Left ventricle myocardium superior (tissue), 1 donor: ENCODE measurements around the gene ZNF853. TPM values are rescaled to one million over a fixed set of nuclear protein-coding genes. Genes with fewer than 3 reads are reported as not detected.
A peak's percentile ranks its signal among the peaks of the same experiment; 100 is the strongest.
"Not testable (repeated sequence)": the region's sequence is repeated elsewhere in the genome, so short reads cannot be mapped to it uniquely, and the experiment has no call there.

Source experiments
- ATAC-seq: fragments of 200-7000 bp; cut with Tn5 transposase; one replicate; pipeline ENCODE4 v1.9.1; 2020; ENCODE audit warnings: mild to moderate bottlenecking, moderate library complexity
- DNase-seq: peaks from one replicate; pipeline ENCODE4 v3.0.0-alpha.2; 2020
- intact Hi-C: fragments of 100-400 bp; cut with micrococcal nuclease; formaldehyde crosslinking; loops from one replicate; pipeline ENCODE4 v1.11.0; 2022
- long read RNA-seq: library from polyadenylated mRNA; unstranded; transcript quantifications from one replicate; pipeline ENCODE4 v2.0.0, GENCODE V29; 2021
- total RNA-seq: library from RNA; stranded (reverse); fragmentation: NEBNext Ultra II Directional; extraction: Animal tissue kit (Norgen Biotek cat#: 25700); gene quantifications from one replicate; pipeline ENCODE4 v1.2.1, GENCODE V29; 2021
- donor health status: DM: no; HTN: yes; CAD: no; lungs with severe emphysema.

ZNF853 gene
- 11.1 TPM for total RNA-seq
- long read RNA-seq, transcript ZNF853-201 (3 exons, 3,857 nt) = major isoform, 31 of 103 reads
- long read RNA-seq, partial matches to known transcripts = 17 of 103 reads
- long read RNA-seq, other reads (novel, unspliced or antisense) = 55 of 103 reads

DNA sequence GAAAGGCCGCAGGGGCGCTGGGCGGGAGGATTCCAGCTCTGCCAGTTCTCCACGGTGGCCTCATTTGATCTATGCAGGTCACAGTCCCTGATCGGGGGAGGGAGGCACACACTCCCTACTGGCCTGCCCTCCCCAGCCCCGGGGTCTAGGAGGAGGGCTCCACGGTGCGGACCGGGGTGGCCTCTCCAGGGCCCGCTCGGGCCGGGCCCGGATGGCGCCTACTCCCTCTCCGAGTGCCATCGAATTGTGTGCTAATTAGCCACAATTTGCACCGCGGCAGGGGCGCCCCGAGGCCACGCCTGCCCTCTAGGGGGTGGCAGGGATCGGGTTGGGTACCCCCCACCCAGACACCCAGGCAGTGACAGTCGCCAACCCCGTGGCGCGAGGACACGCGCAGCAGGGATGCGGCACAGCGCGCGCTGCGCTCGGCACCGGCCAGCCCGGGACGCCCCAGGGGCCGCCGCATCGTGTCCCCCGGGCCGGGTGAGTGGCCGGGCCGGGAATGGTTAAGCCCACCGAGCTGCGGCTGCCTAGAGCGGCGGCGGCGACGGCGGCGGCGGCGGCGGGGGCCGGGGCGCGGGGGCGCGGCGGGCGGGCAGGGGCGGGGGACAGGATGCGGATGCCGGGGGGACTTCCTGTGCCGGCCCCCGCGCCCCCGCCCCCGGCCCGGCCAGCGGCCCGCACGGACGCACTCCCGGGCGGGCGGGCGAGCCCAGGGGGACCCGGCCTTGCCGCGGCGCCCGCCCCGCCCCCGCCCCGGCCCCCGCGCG is at the start of gene ZNF853:
ZNF853 (plus strand) TSS at position 658 of the 770 bp plus-strand sequence. CDS start 565 bp downstream, outside the sequence.
- intact Hi-C loops = no loop called here
- ATAC-seq = peak; percentile 65
- DNase-seq = peak; percentile 52

DNA sequence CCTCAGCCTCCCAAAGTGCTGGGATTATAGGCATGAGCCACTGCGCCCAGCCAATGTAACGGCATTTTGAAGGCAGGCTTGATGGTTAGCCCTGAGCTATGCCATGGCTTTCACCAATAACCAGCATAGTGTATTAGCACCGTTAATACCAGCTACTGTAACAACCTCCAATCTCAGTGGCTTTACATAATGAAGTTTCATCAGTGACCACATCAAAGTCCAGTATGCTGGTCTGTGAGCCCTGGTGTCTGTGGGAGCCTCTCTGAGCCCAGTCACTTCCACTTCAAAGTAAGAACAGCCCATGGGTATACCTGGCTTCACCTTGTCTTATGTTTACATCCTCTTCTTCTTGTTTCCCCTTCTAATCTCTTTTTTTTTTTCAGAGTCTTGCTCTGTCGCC is 49.8 kb upstream of the ZNF853 start:
- DNase-seq (no peak), ATAC-seq (no peak)
- intact Hi-C loops = no loop called here

DNA sequence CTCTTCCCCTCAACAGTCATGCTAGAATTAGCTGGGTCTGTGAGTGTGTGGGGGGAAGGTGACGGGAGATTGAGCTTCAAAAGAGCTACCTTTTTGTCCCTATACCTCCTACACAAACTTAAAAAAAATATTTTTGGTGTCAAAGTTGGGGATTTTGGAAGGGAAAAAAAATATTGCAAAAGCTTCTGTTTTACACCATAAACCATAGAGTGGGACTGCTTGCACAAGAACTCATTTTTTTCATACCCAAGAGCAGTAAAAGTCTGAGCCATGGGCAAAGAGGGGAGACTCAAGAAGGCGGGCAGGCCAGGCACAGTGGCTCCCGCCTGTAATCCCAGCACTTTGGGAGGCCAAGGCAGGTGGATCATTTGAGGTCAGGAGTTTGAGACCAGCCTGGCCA is 47.5 kb upstream of the ZNF853 start:
- ATAC-seq = no peak
- DNase-seq = no peak
- intact Hi-C loops = no loop called here

DNA sequence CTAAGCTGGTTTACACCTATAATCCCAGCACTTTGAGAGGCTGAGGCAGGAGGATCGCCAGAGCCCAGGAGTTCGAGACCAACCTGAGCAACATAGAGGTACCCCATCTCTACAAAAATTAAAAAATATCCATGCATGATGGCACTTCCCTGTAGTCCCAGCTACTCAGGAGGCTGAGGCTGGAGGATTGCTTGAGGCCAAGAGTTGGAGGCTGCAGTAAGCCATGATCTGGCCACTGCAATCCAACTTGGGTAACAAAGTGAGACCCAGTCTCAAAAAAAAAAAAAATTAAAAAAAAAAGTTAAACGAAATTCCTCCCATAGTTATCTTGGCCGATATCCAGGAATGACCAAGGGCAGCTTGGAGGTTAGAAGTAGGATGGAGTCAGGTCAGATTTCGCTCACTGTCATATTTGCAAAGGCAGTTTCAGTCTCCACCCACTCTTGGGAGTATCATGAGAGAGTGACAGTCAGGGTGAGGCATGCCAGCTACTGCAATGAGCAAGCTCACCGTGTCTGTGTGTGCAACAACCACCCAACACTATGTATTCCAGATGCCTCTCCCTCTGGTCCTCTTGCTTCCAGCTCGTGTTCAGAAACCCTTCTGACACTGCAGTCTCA is 44.1 kb upstream of the ZNF853 start:
- ATAC-seq (no peak), DNase-seq (no peak)
- intact Hi-C loops = no loop called here

DNA sequence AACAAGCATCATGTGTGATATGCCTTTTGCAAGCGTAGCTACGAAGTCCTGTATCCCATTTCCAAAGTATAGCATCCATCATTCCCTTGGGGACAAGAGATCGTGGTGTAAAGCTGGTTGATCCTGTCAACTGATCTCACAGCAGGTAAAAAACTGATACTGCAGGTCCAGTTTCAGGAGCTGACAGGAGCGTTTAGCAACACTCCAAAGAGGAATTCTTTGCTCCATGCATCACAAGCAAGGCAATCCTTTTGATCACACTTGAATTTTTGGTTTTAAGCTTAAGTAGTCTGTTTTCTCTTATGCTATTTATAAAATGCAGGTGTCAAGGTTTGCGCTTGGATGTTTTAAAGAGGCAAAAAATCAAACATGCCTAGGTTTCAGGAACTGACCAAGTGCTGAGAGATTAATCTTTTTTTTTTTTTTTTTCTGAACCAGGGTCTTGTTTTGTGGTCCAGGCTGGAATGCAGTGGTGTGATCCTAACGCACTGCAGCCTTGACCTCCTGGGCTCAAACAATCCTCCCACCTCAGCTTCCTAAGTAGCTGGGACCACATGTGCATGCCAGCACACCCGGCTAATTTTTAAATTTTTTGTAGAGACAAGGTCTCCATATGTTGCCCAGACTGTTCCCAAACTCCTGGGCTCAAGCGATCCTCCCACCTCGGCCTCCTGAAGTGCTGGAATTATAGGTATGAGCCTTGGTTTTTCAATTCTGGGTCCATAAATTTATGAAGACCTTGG is 40.0 kb upstream of the ZNF853 start:
- intact Hi-C loops = no loop called here
- ATAC-seq (no peak), DNase-seq (no peak)

DNA sequence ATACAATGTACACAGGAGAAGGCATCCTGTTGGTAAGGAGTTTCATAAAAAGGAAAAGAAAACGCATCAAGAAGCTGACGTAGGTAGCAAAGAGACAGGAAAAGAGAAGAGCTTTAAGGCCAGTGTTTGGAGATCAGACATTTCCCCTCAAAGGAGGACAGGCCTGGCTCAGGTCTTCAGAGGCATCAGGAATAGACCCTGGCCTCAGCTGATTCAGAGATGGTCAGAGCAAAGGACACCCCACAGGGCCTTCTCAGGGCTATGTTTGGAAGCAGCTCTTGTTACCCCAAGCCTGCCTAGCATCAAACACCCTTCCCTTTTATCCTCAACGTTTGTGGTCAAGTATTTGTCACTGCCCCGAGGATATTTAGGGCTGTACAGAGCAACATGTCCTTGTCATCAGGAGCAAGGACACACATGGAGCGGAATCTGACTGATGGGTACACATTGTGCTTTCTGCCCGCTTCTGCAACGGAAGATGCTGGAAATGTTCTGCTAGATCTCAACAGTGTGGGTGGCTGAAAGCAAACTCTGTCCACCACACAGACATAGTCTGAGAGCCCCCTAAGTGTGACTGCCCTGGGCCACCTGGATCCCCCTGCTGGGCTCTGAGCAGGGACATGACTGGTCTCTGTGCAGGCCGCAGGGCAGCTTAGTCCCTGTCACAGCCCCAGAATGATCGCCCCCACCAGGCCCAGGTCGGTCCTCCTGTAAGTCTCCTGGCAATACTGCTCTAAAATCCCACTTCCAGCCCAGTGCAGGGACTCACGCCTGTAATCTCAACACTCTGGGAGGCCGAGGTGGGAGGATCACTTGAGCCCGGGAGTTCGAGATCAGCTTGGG is 39.2 kb upstream of the ZNF853 start:
- intact Hi-C loops = no loop called here
- ATAC-seq = no peak
- DNase-seq = no peak

DNA sequence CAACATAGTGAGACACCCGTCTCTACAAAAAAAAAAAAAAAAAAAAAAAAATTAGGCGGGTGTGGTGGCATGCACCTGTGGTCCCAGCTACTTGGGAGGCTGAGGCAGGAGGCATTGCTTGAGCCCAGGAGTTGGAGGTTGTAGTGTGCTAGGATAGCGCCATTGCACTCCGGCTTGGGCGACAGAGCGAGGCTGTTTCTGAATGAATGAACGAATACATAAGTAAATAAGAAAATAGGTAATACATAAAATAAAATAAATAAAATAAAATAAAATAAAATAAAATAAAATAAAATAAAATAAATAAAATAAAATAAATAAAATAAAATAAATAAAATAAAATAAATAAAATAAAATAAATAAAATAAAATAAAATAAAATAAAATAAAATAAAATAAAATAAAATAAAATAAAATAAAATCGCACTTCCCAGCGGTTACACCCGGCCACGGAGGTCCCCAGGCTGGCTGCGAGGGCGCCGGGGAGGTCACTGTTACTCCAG is 38.5 kb upstream of the ZNF853 start:
- ATAC-seq, DNase-seq, intact Hi-C loops: not testable (repeated sequence)

DNA sequence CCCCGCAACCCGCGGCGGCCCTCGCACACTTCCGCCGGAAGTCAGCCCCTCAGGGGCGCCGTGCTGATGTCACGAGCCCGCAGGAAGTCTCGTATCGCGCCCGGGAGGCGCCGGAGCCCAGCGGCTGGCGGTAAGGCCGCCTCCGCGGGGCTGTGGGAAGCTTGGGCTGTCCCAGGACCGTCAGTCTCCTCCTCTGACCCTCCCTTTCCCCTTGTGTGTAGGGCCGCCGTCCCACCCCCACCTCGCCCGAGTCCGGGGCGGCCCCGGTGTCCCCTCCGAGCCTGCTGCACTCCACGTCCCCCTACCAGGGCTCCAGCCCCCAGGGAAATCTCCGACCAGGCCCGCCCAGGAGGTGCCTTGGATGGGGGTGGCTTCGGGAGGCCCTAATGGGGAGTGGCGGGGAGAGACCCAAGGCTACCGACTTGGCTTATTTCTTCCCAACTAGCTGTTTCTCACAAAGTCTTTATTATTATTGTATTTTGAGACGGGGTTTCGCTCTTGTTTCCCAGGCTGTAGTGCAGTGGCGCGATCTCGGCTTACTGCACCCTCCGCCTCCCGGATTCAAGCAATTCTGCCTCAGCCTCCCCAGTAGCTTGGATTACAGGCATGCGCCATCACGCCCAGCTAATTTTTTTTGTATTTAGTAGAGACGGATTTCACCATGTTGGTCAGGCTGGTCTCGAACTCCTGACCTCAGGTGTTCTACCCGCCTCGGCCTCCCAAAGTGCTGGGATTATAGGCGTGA is 37.9 kb upstream of the ZNF853 start, which contains the start of gene ZDHHC4:
ZDHHC4 (plus strand) TSS at position 86 of the 745 bp plus-strand sequence. CDS start 3,108 bp downstream, outside the sequence.
- peak; percentile 96 for DNase-seq
- intact Hi-C loops = no loop called here

DNA sequence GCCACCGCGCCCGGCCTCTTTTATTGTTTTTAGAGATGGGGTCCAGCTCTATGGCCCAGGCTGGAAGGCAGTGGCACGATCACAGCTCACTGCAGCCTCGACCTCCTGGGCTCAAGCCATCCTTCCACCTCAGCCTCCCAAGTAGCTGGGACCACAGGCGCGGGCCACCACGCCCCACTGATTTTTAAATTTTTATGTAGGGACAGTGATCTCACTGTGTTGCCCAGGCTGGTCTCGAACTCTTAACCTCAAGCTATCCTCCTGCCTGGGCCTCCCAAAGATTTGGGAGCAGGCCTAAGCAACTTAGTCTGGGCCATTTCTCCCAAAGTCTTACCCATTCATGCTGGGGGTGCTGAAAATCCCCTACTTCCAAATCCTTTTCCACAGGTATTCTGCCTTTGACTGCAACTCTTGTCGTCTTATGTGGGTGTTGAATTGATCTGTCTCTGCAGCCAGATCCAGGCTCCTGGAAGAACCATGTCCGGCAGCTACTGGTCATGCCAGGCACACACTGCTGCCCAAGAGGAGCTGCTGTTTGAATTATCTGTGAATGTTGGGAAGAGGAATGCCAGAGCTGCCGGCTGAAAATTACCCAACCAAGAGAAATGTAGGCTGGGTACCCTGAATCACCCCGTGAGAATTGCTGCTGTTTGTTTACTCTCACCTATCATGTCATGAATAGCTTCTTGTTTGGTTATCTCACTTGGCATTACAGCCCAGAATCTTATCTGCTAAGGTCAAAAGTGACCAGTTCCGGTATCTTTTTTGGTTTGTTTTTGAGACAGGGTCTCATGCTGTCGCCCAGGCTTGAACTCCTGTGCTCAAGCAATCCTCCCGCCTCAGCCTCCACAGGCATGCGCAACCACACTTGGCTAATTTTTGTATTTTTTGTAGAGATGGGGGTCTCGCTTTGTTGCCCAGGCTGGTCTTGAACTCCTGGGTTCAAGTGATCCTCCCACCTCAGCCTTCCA is 37.0 kb upstream of the ZNF853 start:
- intact Hi-C loops = no loop called here
- ATAC-seq (no peak), DNase-seq (no peak)

More for the DNA sequence above, 37.9 kb upstream of the ZNF853 start, which contains the start of gene ZDHHC4:
- peak; percentile 99 for ATAC-seq

DNA sequence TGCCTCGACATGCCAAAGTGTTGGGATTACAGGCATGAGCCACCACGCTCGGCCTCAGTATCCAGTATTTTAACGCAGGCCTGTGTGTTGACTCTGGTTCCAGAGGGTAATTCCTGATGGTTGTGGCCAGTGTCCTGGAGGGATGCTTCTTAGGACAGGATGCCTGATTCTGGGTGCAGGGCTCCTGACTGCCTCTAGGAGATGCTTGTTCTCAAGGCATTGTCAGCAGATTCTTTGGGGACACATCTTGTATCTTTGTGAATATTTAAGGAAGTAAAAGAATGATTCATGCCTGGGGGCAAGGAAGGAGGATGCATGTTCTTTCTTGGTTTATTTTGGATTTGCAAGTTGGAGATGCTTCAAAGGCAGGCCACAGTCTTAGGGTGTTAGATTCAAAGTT is 36.0 kb upstream of the ZNF853 start:
- intact Hi-C loops = no loop called here
- ATAC-seq (no peak), DNase-seq (no peak)

DNA sequence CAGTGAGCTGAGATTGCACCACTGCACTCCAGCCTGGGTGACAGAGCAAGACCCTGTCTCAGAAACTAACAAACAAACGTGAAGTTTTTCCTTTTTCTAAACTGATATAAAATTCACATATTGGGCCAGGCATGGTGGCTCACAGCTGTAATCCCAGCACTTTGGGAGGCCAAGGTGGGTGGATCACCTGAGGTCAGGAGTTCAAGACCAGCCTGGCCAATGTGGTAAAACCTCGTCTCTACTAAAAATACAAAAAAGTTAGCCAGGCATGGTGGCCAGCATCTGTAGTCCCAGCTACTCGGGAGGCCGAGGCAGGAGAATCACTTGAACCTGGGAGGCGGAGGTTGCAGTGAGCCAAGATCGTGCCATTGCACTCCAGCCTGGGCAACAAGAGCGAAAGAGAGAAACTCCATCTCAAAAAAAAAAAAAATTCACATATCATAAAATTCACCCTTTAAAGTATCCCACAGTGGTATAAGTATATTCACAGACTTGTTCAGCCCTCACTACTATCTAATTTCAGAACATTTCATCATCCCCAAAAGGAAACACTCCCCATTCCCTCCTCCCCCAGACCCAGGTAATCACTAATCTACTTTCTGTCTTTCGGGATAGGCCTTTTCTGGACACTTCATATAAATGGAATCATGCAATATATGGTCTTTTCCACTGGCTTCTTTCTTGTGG is 29.5 kb upstream of the ZNF853 start:
- DNase-seq, intact Hi-C loops, ATAC-seq: not testable (repeated sequence)

DNA sequence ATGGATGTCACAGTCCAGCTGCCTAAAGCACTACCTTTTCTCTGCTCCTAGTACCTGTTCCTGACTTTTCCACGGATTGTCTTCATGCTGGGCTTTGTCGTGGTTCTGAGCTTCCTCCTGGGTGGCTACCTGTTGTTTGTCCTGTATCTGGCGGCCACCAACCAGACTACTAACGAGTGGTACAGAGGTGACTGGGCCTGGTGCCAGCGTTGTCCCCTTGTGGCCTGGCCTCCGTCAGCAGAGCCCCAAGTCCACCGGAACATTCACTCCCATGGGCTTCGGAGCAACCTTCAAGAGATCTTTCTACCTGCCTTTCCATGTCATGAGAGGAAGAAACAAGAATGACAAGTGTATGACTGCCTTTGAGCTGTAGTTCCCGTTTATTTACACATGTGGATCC is 26.8 kb upstream of the ZNF853 start:
- intact Hi-C loops = no loop called here
- ATAC-seq (no peak), DNase-seq (no peak)

DNA sequence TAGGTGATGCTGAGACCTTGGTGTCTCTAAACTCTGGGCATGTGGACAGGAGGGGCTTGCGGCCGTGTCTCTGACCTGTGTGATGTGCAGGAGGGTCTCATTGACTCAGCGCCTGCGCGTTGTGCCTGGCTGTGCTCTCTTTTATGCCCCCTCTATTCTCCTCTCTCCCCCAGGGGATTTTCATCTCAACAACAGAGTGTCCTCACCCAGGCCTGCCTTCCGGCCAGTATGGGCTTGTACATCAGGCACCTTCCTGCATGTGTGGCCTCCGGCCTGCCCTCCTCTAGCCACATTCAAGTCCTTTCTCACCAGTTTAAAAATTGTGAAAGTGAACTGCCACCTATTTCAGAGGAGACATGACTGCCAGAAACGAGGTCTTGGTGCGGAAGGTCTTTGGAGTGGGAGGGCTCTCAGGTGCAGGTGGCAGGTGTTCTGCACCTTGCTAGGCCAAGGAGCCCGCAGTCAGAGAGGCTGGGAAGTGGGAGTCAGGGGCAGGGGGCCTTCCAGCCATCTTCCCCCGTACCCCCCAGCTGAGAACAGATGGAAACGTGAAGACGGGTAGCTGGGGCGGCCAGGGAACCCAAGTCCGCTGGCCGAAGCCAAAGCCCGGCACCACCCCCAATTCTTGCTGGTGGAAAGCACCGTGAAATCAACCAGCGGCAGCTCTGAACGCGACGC is 26.1 kb upstream of the ZNF853 start:
- intact Hi-C loops = no loop called here
- no peak for DNase-seq

DNA sequence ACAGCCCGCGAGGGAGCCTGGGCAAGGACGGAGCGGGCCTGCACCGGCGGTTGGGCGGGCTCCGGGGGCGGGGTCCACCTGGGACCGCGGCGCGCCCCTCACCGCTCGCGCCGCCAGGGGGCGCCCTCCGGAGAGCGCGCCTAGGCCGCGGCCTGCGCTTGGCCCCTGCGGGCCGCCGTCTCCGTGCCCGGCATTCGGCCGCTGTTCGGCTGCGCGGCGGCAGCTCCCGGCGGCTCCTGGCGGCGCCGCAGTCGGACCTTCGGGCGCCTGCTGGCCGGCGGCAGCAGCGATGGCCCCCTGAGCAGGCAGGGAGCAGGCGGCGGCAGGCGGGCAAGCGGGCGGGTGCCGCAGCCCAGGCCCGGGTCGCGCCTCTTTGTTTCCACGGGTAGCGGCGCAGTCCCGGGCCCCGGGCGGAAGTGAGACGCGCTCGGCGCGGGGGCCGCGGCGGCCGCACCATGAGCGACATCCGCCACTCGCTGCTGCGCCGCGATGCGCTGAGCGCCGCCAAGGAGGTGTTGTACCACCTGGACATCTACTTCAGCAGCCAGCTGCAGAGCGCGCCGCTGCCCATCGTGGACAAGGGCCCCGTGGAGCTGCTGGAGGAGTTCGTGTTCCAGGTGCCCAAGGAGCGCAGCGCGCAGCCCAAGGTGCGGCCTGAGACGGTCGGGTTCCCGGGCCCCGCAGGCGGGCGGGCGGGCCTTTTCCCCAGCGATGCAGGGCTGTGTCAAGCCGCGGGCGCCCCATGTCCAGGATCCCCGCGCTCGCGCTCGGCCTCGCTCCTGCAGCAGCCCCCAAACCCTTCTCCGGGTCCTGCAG is 25.4 kb upstream of the ZNF853 start, which contains the start of gene INTS15:
INTS15 (plus strand) TSS at position 193 of the 816 bp plus-strand sequence; CDS start at position 456, 263 bp downstream.
- DNase-seq (peak; percentile 90), ATAC-seq (peak; percentile 96)
- intact Hi-C loops = no loop called here

More for the DNA sequence above, 26.1 kb upstream of the ZNF853 start:
- ATAC-seq = no peak

DNA sequence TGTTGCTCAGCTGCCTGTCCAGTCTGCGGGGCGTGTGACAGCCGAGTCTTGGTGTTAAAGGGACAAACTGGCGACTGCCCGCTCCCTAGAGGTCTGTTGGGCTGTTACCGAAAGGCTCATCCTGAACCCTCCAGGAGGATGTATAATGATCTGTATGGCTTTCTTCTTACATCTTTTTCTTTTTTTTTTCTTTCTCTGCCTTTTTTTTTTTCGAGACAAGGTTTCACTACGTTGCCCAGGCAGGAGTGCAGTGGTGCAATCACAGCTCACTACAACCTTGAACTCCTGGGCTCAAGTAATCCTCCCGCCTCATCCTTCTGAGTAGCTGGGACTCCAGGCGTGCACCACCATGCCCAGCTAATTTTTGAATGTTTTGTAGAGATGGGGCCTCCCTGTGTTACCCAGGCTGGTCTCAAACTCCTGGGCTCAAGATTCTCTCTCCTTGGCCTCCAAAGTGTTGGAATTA is 24.7 kb upstream of the ZNF853 start:
- ATAC-seq = no peak

More for the DNA sequence above, 24.7 kb upstream of the ZNF853 start:
- intact Hi-C loops = no loop called here
- no peak for DNase-seq
